GM12878 (cell line): ENCODE results near the gene HOOK2. TPM values are rescaled to one million over a fixed set of nuclear protein-coding genes. Genes with fewer than 3 reads are reported as not detected.

ENCODE experiments used
- HDAC6 ChIP-seq: fragments of 200-600 bp; sonication (generic); IDR thresholded peaks from one replicate; pipeline ENCODE4 v1.8.0; 2017; ENCODE audit warnings: antibody characterized with exemption; ENCODE audit not compliant: unreplicated experiment
- IKZF1 ChIP-seq: fragments of 450-650 bp; conservative IDR thresholded peaks from 2 replicates; pipeline ENCODE4 v1.6.1; 2017; ENCODE audit warnings: antibody characterized with exemption, mild to moderate bottlenecking
- PAX8 ChIP-seq: fragments of 450-650 bp; IDR thresholded peaks from 2 replicates; pipeline ENCODE4 v1.6.1; 2017; ENCODE audit warnings: mild to moderate bottlenecking, moderate library complexity
- POLR2AphosphoS5 ChIP-seq: IDR thresholded peaks from 2 replicates; pipeline ENCODE4 v1.6.1; 2011; ENCODE audit warnings: mild to moderate bottlenecking, low read length, inconsistent platforms
- POU2F2 ChIP-seq: IDR thresholded peaks from 3 replicates; pipeline ENCODE4 v1.6.1; 2011; ENCODE audit warnings: low read depth, mild to moderate bottlenecking, low read length, borderline replicate concordance
- RFX5 ChIP-seq: IDR thresholded peaks from 2 replicates; pipeline ENCODE4 v1.6.1; 2011; ENCODE audit warnings: low read depth, low read length, improper control_type of control experiment
- SMAD5 ChIP-seq: IDR thresholded peaks from 2 replicates; pipeline ENCODE4 v1.6.1; 2016; ENCODE audit warnings: antibody characterized with exemption, low read depth
- SMARCA5 ChIP-seq: fragments of 450-650 bp; IDR thresholded peaks from 2 replicates; pipeline ENCODE4 v1.6.1; 2017; ENCODE audit warnings: mild to moderate bottlenecking
- SMC3 ChIP-seq: IDR thresholded peaks from 2 replicates; pipeline ENCODE4 v1.6.1; 2011; ENCODE audit warnings: low read length, improper control_type of control experiment, borderline replicate concordance
- SREBF2 ChIP-seq: IDR thresholded peaks from 2 replicates; pipeline ENCODE4 v1.6.1; 2012; ENCODE audit warnings: mild to moderate bottlenecking, low read length
- ZSCAN29 ChIP-seq: fragments of 450-650 bp; IDR thresholded peaks from 2 replicates; pipeline ENCODE4 v1.6.1; 2017; ENCODE audit warnings: mild to moderate bottlenecking, moderate library complexity
- polyA plus RNA-seq, 11 experiments: library from polyadenylated mRNA; depleted of rRNA in 4 of 11; unstranded in 6 of 11; stranded (reverse) in 5 of 11; fragments of >200 nt; fragmentation: Nextera tagmentation in 4 of 11; fragmentation: Illumina TruSeq in 1 of 11; extraction: Ambion mirVana in 4 of 11; extraction: Trizol in 1 of 11; gene quantifications; 1 replicate in 1 of 11; 2 replicates in 10 of 11; pipeline versions ENCODE4 v1.2.1 to v1.2.3, GENCODE V29; 2011 to 2016; ENCODE audit warnings: inconsistent platforms in 2 of 11, missing spikeins in 2 of 11, low read depth in 1 of 11
- total RNA-seq, 4 experiments: library from RNA; depleted of rRNA in 3 of 4; stranded (reverse); fragments of >200 nt in 3 of 4; fragmentation: Illumina TruSeq in 1 of 4; extraction: Trizol in 1 of 4; gene quantifications; 2 replicates each; pipeline versions ENCODE4 v1.2.1 to v1.2.3, GENCODE V29; 2013 to 2021
- TF ChIP-seq, protein P1 (sequence below): IDR thresholded peaks from 2 replicates; pipeline ENCODE4 v1.6.1; 2012; ENCODE audit warnings: low read length, inconsistent platforms
- TF ChIP-seq, protein P2 (sequence below): fragments of 450-650 bp; IDR thresholded peaks from 2 replicates; pipeline ENCODE4 v1.6.1; 2017; ENCODE audit warnings: mild to moderate bottlenecking, moderate library complexity
- TF ChIP-seq, protein P3 (sequence below): IDR thresholded peaks from 2 replicates; pipeline ENCODE4 v1.6.1; 2012; ENCODE audit warnings: improper control_type of control experiment, low read depth, low read length; ENCODE audit not compliant: insufficient replicate concordance
- TF ChIP-seq, protein P4 (sequence below): IDR thresholded peaks from 2 replicates; pipeline ENCODE4 v1.6.1; 2011; ENCODE audit warnings: mild to moderate bottlenecking, low read depth, low read length, moderate library complexity; ENCODE audit not compliant: insufficient replicate concordance
- TF ChIP-seq, protein P5 (sequence below): IDR thresholded peaks from 2 replicates; pipeline ENCODE4 v1.6.1; 2011; ENCODE audit warnings: low read depth, low read length, improper control_type of control experiment, borderline replicate concordance

HOOK2 gene
- total and polyA plus RNA-seq, 10 of the 15 experiments (the other 5 are each of a cell fraction or from before 2014, with no cell fraction given), result 1.5 to 9.6 (median 6.2) TPM

DNA sequence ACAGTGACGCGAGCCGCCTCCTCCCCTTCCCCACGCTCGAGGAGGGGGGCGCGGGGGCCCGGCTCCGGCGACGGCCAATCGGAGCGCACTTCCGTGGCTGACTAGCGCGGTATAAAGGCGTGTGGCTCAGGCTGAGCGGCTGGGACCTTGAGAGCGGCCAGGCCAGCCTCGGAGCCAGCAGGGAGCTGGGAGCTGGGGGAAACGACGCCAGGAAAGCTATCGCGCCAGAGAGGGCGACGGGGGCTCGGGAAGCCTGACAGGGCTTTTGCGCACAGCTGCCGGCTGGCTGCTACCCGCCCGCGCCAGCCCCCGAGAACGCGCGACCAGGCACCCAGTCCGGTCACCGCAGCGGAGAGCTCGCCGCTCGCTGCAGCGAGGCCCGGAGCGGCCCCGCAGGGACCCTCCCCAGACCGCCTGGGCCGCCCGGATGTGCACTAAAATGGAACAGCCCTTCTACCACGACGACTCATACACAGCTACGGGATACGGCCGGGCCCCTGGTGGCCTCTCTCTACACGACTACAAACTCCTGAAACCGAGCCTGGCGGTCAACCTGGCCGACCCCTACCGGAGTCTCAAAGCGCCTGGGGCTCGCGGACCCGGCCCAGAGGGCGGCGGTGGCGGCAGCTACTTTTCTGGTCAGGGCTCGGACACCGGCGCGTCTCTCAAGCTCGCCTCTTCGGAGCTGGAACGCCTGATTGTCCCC is 16.1 kb upstream of the HOOK2 start, which contains the start of gene JUNB (continued):
- no peak for TF ChIP-seq SREBF2
- peak; percentile 21; the same call in 1 of the 2 replicates for TF ChIP-seq SMC3
- TF ChIP-seq, protein P1, sequence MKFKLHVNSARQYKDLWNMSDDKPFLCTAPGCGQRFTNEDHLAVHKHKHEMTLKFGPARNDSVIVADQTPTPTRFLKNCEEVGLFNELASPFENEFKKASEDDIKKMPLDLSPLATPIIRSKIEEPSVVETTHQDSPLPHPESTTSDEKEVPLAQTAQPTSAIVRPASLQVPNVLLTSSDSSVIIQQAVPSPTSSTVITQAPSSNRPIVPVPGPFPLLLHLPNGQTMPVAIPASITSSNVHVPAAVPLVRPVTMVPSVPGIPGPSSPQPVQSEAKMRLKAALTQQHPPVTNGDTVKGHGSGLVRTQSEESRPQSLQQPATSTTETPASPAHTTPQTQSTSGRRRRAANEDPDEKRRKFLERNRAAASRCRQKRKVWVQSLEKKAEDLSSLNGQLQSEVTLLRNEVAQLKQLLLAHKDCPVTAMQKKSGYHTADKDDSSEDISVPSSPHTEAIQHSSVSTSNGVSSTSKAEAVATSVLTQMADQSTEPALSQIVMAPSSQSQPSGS, result no peak
- TF ChIP-seq, protein P2, sequence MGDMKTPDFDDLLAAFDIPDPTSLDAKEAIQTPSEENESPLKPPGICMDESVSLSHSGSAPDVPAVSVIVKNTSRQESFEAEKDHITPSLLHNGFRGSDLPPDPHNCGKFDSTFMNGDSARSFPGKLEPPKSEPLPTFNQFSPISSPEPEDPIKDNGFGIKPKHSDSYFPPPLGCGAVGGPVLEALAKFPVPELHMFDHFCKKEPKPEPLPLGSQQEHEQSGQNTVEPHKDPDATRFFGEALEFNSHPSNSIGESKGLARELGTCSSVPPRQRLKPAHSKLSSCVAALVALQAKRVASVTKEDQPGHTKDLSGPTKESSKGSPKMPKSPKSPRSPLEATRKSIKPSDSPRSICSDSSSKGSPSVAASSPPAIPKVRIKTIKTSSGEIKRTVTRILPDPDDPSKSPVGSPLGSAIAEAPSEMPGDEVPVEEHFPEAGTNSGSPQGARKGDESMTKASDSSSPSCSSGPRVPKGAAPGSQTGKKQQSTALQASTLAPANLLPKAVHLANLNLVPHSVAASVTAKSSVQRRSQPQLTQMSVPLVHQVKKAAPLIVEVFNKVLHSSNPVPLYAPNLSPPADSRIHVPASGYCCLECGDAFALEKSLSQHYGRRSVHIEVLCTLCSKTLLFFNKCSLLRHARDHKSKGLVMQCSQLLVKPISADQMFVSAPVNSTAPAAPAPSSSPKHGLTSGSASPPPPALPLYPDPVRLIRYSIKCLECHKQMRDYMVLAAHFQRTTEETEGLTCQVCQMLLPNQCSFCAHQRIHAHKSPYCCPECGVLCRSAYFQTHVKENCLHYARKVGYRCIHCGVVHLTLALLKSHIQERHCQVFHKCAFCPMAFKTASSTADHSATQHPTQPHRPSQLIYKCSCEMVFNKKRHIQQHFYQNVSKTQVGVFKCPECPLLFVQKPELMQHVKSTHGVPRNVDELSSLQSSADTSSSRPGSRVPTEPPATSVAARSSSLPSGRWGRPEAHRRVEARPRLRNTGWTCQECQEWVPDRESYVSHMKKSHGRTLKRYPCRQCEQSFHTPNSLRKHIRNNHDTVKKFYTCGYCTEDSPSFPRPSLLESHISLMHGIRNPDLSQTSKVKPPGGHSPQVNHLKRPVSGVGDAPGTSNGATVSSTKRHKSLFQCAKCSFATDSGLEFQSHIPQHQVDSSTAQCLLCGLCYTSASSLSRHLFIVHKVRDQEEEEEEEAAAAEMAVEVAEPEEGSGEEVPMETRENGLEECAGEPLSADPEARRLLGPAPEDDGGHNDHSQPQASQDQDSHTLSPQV, result peak; percentile 75
- peak; percentile 96 for TF ChIP-seq HDAC6
- 0 out of 2 replicates have a peak, but pooled peaks have one; percentile 32 for TF ChIP-seq RFX5
- TF ChIP-seq SMARCA5, result peak; percentile 66
- no peak for TF ChIP-seq PAX8
- TF ChIP-seq, protein P3, sequence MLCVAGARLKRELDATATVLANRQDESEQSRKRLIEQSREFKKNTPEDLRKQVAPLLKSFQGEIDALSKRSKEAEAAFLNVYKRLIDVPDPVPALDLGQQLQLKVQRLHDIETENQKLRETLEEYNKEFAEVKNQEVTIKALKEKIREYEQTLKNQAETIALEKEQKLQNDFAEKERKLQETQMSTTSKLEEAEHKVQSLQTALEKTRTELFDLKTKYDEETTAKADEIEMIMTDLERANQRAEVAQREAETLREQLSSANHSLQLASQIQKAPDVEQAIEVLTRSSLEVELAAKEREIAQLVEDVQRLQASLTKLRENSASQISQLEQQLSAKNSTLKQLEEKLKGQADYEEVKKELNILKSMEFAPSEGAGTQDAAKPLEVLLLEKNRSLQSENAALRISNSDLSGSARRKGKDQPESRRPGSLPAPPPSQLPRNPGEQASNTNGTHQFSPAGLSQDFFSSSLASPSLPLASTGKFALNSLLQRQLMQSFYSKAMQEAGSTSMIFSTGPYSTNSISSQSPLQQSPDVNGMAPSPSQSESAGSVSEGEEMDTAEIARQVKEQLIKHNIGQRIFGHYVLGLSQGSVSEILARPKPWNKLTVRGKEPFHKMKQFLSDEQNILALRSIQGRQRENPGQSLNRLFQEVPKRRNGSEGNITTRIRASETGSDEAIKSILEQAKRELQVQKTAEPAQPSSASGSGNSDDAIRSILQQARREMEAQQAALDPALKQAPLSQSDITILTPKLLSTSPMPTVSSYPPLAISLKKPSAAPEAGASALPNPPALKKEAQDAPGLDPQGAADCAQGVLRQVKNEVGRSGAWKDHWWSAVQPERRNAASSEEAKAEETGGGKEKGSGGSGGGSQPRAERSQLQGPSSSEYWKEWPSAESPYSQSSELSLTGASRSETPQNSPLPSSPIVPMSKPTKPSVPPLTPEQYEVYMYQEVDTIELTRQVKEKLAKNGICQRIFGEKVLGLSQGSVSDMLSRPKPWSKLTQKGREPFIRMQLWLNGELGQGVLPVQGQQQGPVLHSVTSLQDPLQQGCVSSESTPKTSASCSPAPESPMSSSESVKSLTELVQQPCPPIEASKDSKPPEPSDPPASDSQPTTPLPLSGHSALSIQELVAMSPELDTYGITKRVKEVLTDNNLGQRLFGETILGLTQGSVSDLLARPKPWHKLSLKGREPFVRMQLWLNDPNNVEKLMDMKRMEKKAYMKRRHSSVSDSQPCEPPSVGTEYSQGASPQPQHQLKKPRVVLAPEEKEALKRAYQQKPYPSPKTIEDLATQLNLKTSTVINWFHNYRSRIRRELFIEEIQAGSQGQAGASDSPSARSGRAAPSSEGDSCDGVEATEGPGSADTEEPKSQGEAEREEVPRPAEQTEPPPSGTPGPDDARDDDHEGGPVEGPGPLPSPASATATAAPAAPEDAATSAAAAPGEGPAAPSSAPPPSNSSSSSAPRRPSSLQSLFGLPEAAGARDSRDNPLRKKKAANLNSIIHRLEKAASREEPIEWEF, result peak; percentile 39
- TF ChIP-seq SMAD5, result peak; percentile 100
- TF ChIP-seq POLR2AphosphoS5, result peak; percentile 100
- peak; percentile 100 for TF ChIP-seq POU2F2
- TF ChIP-seq ZSCAN29, result peak; percentile 41; the same call in 1 of the 2 replicates
- TF ChIP-seq, protein P4, sequence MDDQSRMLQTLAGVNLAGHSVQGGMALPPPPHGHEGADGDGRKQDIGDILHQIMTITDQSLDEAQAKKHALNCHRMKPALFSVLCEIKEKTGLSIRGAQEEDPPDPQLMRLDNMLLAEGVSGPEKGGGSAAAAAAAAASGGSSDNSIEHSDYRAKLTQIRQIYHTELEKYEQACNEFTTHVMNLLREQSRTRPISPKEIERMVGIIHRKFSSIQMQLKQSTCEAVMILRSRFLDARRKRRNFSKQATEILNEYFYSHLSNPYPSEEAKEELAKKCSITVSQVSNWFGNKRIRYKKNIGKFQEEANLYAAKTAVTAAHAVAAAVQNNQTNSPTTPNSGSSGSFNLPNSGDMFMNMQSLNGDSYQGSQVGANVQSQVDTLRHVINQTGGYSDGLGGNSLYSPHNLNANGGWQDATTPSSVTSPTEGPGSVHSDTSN, result peak; percentile 29
- TF ChIP-seq, protein P5, sequence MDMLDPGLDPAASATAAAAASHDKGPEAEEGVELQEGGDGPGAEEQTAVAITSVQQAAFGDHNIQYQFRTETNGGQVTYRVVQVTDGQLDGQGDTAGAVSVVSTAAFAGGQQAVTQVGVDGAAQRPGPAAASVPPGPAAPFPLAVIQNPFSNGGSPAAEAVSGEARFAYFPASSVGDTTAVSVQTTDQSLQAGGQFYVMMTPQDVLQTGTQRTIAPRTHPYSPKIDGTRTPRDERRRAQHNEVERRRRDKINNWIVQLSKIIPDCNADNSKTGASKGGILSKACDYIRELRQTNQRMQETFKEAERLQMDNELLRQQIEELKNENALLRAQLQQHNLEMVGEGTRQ, result no peak; the same call in 1 of the 2 replicates
- peak; percentile 93 for TF ChIP-seq IKZF1
